NCI-H187 (cell line): ENCODE measurements around the gene MTPN.

Source experiments
- DNase-seq, 2 experiments: peaks; one replicate each; lab custom pipeline; 2025; lab: John Stamatoyannopoulos, UW

The MTPN gene

DNA sequence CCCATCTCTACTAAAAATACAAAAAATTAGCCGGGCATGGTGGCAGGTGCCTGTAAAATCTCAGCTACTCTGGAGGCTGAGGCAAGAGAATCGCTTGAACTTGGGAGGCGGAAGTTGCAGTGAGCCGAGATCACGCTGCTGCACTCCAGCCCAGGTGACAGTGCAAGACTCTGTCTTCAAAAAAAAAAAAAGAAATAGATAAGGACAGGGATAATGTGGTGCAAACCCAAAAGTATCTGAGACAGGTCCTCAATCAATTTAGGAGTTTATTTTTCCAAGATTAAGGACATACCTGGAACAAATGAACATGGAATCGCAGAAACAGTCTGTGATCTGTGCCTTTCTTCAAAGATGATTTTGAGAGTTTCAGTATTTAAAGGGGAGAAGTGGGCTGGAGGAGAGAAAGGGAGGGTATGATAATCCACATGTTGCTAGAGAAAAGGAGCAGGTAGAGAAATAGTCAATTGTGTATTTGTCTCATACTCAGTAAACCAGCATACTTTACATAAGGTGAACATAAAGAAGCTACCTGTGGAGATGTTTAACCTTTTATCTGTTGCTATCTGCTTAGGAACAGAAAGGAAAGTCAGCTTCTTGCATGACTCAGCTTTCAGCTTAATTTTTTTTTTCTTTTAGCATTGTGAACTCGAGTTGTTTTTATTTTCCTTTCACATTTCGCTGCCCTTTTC, 4.9 kb upstream of the MTPN start:
- no peak for DNase-seq

GRCh38 chr7:135980665-135981180, 3.6 kb upstream of the MTPN start:
- DNase-seq: no peak

- no peak for DNase-seq
These were observed 2.9 kb upstream of the MTPN start for GRCh38 chr7:135980012-135980551.

- no peak for DNase-seq
These were observed 2.4 kb upstream of the MTPN start for GRCh38 chr7:135979471-135980011.

GRCh38 chr7:135978624-135979023, 1.5 kb upstream of the MTPN start:
- DNase-seq: no peak

GRCh38 chr7:135977742-135978066, 545 bp upstream of the MTPN start:
- DNase-seq: no peak

- no peak for DNase-seq
These were observed 700 bp downstream of the MTPN start for GRCh38 chr7:135976312-135977006.

DNA sequence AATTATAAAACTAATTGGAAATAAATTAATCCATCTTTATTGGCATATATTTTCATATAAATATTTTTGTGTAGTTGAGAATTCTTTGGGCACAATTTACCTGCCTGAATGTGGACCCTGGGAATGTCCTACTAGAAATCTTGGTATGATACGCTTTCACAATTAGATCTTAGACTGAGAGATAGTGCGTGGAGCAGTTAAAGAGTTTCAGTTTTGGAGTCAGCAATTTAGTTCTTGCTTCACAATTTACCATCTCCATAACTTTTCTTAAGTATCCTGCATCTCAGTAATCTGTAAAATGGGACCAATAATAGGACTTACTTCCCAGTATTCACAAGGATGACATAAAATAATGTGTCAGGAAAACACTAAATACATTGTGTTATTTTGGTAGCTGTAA, 2.0 kb downstream of the MTPN start:
- no peak for DNase-seq

DNA sequence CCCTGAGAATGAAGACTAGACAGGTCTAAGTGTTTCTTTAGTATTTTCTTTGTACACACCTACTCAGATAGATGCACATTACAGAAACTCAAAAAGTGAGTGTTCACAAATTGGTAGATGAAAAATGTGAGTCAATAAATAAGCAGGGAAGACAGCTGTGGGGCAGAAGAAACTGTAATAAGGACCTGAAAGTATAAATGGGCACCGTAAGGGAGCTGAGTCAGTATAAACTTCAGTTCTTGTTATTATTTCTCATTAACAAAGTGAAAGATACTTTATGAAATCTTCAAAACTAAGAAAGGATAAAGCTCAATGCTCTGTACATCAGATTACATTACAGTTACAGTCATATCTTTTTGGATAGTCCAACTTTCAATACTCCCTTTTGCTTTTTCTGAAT, 2.5 kb downstream of the MTPN start:
- DNase-seq: no peak

GRCh38 chr7:135971366-135971725, 5.8 kb downstream of the MTPN start:
- DNase-seq: no peak

DNA sequence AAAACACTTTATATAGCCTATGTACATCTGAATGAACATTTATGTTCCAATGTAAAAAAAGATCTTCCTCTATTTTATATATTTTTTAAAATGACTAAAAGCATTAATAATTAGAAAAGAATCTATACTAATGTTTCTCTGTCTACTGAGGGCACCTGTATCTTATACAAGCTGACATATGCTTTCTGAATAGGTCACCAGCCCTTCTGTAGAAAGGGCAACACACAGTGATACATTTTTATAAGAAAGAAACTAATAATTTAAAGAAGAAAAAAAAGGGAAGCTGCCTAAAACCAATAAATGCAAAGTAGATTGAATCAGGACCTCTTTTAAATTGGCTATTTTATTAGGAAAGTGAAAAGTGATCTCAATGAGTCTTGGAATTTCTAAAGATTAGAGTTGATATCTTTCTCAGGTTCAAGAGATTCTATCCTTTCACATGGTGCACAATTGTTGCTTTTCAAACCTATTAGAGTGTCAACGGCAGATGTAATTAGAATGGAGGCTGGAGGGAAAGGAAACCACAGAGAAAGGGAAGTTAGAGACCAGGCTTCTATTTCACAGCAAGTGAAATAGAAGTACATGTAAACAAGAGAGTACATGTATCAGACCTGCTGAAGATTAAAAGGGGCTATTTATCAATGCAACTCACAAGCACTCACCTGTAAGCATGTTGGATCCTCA, 6.3 kb downstream of the MTPN start:
- no peak for DNase-seq

GRCh38 chr7:135970045-135970444, 7.1 kb downstream of the MTPN start:
- no peak for DNase-seq

DNA sequence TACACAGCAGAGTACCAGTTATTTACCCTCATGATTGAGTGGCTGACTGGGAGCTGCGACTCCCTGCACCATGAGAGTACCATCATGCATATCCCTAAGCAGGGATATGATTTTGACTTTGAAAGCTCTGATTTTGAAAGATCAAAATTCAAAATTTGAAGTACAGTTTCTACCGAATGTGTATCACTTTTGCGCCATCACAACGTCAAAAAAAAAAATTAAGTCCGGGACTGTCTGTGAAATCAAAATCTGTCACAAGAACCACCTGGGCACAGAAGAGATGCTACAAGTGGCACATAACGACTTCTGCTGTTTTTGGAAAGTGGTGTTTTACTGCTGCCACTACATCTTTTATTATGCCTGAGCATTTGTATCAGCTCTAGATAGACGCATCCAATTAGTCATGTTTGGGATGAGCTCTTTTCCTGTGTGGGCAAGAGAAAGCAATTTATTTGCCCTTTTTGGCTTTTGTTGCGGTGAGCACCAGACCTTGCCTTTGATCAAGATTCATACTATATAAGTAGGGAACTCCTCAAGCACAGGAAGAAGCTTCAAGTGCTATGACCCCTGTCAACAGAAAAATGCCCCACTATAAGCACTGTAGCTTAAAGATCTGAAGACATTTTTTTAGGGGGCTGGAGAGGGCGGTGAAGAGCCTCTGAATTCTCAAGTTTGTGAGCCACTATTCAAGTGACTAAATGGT, 10.7 kb downstream of the MTPN start:
- DNase-seq: no peak

DNA sequence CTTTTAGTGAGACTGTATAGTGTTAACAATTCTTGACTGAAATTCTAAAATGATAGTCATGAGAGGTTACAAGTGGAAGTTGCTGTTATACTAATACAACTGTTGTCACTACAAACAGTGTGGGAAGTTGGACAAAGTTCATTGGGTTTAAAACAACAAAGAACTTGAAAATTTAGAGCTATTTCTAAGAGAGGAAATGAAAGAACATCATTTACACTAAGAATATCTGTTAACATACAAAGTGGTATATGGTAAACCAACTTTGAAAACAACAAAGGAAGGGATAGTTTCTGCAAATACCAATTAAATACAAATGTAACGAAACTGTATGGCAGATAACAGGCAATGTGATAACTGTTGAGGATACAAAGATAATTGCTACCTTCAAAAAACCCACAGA, 11.6 kb downstream of the MTPN start:
- no peak for DNase-seq

DNA sequence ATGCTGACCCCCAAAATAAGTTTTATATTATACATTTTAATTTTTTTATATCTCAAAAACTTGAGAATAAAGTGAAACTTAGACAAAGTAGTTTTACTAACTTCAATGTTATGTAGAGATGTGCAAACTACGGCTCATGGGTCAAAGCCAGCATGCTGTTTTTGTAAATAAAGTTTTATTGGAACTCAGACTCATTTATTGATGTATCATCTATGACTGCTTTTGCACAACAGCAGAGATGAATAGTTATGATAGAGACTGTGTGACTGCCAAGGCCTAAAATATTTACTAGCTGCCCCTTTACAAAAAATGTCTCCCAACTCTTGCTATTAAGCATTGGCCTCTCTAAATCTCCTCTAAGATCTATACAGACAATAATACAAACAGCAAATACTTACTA, 12.4 kb downstream of the MTPN start:
- no peak for DNase-seq

GRCh38 chr7:135964274-135964673, 12.9 kb downstream of the MTPN start:
- DNase-seq: no peak

DNA sequence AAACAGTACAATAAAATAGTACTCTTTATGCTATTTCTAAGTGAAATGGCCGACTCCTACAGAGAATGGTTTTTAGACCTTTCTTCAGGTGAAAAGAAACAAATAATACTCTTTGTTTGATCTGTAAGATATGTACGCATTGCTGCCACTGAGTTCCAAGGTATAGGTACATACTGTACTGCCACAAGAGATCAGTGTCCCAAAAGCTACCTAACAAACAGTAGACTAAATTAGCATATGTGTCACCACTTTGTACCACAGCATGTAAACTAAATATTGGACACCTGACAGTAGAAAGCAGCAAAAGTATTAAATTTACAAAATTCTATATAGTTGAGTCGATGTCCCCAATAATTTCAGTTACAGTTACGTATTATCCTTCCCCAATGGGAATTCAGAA, 14.4 kb downstream of the MTPN start:
- no peak for DNase-seq

DNA sequence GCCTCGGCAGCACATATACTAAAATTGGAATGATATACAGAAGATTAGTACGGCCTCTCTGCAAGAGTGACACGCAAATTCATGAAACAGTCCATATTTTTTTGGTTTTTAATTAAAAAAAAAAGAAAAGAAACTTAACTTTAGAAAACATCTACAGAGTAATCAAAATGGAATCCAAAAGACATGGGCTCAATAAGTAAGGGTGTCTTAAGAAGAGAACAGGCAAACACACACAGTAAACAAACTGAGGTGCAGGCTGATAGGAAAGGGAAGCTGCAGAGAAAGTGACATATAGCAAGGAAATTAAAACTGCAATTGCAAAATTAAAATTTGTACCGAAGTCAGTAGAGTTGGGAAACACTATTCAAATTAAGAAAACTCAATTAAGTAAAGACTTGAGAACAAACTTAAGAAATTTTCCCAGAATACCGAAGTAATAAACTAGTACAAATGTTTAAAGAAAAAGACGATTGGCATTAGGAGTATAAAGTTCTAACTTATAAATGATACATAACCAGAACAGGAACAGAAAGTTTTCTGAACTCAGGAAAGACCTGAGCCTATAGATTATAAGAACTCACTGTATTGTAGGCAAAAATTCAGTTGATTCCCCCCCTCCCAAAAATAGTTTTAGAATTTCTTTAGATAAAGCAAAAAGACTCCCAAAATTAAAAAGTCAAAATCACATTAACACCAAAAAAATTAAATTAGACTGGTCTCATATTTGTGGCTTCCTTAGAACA, 16.3 kb downstream of the MTPN start:
- DNase-seq: no peak

DNA sequence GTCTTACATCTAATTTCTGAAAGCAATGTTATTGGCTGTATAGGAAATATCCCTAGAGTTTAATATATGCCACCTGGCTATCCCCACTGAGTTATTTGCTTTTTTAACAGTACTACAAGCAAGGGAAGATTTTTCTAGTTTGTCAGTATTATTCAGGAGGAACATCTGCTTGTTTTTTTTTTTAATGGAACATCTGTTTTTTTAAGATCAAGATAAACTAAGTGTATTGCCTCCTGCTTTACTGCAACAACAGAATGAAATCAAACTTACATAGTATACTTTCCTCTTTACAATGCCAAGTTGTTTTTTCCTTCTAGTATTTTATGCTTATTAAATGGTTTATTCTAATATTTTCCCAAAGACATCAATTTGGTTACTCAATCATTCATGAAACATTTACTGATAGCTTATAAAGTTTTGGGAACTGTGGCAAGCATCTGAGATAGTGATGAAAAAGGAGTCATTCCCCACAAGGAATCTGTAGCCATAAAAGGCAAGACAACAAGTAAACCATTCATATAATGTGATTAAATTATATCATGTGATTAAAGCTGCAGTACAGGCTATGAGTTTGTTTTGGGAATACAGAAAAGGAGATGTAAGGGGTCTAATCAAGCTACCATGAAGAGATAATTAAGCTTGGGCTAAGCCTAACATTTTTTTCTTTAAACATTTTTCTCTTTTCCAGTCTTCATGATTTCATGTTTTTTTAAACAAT, 17.4 kb downstream of the MTPN start:
- no peak for DNase-seq

GRCh38 chr7:135958173-135958572, 19.0 kb downstream of the MTPN start:
- DNase-seq: no peak

DNA sequence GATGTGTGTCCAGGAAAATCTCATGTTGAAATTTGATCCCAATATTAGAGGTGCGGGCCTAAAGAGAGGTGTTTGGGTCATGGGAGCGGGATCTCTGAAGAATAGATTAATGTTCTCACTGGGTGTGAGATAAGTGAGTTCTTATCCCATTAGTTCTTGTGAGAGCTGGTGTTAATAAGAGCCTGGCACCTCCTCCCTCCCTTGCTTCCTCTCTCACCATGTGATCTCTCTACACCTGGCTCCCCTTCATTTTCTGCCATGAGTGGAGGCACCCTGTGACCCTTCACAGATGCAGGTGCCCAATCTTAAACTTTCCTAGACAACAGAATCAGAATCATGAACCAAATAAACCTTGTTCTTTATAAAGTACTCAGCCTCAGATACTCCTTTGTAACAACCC, 19.5 kb downstream of the MTPN start:
- DNase-seq: no peak
